SK-MEL-5 (cell line): ENCODE data around the gene STARD13. TPM values are rescaled to one million over a fixed set of nuclear protein-coding genes. Genes with fewer than 3 reads are reported as not detected.

ENCODE experiments used
- DNase-seq: peaks from one replicate; pipeline ENCODE4 v3.0.0-alpha.2; 2016; ENCODE audit warnings: low read depth, low spot score
- in situ Hi-C: cut with HindIII; loops from 2 replicates; pipeline ENCODE4 v1.10.0; 2016; ENCODE audit warnings: low sequenced_read_pairs, high pct_unique_total_duplicates, low pct_unique_long_range_greater_than_20kb
- total RNA-seq: library from RNA; depleted of rRNA; stranded (reverse); fragments of >200 nt; shearing (Covaris generic); gene quantifications from 2 replicates; pipeline ENCODE4 v1.2.3, GENCODE V29; 2014

The STARD13 gene
- total RNA-seq, 1 experiment from 2014 or later: 4.5 TPM

DNA sequence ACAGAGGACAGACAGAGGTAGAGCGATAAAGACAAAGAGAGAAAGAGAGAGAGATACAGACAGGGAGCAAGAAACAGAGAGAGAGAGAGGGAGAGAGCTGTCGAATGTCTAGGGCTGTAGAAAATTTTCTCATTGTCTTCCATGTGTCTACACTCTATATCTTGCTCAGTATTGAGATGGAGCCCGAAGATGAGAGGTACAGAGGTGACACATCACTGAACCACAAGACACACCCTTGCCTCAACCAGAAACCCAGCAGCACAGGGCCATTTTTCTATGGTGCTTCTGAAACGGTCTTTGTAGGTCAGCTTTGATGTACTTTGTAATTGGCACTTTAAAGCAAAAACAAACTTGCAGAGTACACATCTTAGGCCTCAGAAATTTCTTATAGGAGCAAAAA, 157.4 kb downstream of the STARD13 start:
- in situ Hi-C loops: no loop called here
- no peak for DNase-seq

DNA sequence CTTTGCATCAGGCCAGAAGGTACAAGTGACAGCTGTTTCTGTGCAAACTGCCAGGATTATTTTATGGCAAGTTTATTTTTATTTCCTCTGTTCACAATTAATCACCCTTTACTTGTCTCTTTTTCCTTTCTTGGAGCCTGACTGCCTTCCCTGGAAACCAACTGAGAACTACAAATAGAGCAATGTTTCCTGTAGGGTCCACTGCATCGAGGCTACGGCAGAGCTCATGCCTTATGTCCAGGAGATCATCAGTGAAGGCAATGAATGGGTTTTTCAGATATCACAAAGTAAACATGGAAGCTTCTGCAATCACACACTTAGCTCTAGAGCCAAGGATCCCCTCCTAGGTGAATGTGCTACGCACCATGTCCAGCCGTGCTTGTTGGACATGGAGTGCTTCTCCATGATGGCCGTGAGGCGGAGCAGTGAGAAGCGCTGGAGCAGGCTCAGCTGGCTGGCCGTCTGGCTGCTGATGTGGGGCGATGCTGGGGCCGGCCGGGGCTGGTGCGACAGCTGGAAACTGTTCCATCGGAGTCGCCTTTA, 158.5 kb downstream of the STARD13 start:
- DNase-seq: no peak
- in situ Hi-C loops: no loop called here

DNA sequence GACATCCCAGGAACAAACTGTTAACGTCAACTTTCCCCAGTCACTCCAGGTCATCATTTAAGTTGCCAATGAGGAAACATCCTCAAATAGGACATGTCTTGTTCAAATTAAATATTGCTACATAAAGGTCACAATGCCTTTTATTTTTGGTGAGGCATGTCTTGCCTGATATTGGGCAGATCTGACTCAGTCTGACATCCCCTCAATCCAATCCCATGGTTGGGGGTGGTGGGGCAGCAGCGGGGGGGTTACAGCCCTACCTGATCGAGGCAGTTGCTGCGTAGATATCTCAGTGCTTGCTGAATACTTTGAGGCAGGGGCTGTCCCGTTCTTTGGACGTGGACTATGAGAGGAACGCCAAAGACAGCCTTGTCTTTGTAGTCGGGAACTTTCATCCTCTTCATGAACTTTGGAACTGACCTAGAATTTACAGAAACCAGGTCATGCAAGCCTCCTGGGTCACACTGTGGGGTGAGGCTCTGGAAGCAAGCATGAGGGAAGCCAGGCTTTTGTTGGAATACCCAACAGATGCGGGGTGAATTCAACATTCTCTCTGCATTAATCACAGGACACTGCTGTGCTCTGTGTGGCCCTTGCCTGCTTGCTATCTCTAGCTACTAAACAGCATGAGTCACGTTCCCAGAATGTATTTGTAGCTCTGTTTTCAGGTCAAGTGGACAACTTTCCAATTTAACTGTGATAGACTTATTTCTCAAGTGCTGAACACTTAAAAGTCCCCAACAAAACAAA, 159.6 kb downstream of the STARD13 start:
- peak; percentile 73 for DNase-seq
- in situ Hi-C loops: no loop called here

DNA sequence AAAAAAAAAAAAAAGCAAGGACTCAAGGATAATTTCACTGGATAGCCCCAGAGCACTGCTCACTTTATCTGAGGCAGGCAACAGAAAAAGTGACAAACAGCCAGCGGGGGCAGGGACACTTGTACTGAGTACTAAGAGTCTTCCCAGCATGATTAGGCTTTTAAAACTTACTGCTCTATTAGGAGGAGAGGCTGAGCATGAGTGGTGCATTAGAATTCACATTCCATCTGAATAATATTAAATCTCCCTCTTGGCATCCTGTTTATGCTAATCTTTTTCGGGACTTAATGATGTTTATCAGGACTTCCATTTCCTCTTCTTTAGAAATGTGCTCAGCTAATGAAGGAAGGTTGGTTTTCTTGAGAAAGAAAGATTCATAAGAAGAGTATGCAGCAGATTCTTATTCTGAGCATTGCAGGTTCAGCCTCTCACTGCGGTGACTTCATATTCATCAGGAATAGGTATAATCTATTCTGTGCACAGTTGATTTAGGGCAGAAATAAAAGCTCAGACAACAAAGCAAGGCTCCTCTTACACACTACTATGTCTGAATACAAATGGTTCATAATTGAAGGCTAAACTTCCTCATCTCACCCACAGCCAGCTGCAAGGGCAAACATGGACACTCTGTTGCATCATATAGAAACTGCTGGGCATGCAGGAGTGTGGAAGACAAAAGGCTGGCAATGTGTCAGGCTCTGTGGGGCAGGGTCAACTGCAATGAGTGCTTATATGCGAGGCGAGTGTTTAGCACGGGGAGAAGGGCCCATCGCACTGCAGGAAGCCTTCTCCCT, 162.3 kb downstream of the STARD13 start:
- no peak for DNase-seq
- in situ Hi-C loops: no loop called here

DNA sequence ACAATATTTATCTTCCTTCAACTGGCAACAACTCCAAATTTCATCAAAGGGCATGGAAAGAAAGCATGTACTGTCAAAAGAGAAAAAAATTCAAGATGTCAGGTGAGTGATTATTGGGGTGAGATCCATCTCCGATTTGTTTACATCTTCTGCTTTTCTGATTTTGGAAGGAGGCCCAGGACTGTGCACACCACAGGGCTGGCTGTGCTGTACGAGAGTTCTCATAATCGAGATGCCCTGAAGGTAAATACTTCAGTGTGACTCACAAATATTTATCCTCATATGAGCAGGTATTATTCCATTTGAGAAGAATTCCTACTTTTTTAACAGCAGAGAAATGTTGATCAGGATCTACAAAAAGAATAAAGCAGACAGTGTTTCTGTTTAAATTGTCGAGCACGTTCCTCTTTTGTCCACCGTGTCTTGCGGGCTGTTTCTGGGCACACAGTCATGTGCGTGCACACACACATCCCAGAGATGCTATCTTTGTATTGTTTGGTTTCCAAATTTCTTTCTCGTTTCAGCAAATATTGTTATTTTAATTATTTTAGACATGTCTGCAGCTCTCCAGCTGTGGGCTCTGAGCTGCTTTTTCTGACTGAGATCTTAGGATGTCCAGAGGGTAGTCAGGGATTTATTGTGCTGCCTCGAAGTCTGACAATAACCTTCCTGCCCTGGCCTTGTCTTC, 165.6 kb downstream of the STARD13 start:
- peak; percentile 55 for DNase-seq
- in situ Hi-C loops: no loop called here

DNA sequence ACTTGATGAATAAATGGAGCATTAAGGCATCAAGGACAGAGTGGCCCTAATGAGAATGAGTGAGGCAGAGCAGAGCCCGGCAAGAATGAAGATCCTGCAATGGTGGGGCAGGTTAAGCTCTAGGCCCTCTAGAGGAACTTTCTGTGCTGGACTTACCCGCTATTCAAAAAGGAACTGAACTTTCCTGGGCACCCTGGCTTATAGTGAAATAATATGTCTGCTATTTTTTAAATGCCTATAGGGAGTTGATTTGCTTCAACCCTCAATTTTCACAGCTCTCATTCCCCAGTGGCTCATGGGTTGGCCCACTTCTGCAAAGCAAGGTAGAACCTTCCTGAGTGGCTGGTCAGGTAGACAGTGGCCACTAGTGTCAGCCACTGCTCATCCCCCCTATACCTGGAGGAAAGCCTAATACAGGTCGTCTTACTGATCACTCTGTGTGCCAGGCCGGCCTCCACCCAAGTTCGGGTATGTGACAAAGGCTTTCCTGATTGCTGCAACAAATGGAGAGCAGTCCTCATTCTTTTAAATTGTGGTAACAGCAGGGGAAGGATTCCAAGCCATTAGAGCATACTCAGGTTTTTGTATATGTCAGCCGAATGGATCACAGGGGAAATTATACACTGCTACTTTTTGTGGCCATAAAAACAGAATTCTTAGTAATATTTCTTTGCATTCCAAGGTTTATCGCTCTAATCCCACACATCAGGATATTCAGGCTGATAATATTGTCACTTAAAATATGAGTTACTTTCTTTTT, 166.4 kb downstream of the STARD13 start:
- in situ Hi-C loops: no loop called here
- DNase-seq: no peak

DNA sequence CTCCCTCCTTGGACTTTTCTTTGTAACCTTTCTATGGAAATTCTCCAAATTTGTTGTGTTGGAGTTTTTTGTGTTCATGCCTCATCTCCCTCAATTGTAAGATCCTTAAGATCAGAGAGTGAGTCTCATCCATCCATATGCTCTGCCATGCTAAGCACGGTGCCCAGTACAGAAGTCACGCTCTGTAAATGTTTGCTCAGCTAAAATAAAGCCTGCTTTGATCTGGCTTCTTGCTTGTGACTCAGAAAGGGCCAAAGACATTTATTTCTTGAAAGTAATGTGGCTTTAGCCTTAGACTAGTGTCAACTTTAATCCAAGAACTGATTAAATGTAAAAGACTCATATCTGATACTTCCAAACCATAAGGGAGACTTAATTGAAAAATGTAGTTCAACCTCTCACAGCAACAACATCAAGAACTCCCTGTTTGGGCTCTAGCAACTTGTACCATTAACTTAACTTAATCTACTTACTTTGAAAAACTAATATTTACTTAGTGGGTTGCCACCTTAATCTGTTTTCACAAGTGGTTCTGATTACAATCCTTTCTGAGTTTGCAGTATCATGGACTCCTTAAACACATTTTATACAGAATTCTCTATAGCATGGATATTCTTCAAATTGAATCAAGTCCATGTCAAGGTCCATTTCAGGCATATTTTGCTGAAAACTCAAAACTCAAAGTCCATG, 169.1 kb downstream of the STARD13 start:
- no peak for DNase-seq
- in situ Hi-C loops: no loop called here

DNA sequence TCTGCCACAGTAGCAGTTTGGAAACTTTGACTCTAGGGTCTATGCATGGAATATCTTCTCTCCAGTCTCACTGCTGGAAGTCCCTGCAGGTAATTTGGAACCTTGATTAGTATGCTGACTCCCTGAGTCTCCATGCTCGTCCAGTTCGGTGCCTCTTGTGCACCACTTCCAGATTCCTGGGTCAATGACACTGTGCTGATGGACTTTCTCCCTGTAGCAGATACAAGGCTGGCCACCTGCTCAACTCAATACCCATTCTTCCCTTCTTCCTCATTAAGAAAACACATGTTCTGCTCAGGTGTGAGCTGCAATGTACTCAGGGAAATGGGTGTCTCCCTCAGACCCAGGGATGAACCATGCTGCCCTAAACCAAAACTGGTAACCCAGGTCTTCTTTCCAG, 170.3 kb downstream of the STARD13 start:
- DNase-seq: no peak
- in situ Hi-C loops: no loop called here

DNA sequence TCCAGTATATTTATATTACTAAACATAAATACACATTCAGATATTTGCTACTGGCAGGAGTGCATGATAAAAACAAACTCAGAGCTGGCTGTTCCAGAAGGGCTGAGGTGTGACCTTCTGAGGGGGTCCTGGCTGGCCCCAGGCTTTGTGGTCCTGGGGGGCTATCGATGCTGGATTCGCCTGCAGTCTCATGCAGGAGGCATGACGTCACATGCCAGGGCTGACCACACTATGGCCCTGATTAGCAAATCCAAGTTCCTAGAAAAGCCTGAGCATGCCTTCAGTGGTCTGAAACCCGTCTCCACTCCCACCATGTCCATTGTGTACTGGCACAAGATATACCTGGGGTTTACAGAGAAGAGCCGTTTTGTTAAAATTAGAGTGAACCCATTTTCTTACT, 171.4 kb downstream of the STARD13 start:
- in situ Hi-C loops: no loop called here
- DNase-seq: no peak

DNA sequence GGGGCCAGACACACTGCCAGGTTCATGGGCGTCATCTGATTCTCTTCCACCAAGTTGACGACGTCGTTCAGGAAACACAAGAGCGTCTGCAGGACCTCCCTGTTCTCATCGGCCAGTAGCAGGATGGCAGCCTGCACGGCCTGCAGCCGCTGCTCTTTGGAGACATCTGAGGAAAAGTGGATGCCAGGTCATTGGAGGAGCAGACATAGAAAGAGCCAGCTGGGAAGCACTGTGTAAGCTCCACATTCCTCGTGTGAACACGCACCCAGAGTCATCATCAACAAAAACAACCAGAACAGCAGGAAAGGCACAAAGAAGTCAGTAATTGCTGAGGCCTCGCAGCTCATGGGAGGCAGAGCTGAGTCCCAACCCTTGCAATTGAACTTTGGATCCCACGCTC, 172.8 kb downstream of the STARD13 start:
- in situ Hi-C loops: no loop called here
- no peak for DNase-seq

DNA sequence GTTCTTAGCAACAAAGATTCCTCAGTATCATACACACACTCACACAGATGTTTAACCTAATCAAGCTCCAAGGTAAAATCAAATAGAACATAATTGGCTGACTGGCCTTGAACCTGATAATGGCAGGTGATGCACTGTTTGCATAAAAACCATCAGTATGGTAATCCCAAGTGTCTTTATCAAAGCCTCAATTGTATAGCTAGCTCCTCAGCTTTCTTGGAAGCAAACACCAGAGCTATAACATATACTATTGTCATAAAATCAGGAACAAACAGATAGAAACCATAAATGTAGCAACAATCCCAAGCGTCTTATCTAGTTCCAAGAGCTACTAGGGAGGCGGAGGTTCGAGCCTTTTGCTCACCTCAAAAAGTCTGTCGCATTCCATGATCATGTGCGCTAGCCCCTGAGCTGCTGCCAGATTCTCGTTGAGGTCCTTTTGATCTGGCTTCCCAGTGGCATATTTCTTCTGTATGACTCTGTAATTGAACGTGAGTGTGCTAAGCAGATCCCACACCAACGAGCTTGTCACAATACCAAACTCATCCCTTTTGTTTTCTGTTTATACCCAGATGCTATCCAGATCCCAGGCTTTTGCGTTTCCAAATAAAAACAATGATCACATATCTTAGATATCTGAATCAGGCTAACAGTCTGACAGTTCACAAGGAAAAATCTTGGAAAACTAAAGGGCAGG, 174.0 kb downstream of the STARD13 start:
- in situ Hi-C loops: no loop called here
- peak; percentile 31 for DNase-seq

DNA sequence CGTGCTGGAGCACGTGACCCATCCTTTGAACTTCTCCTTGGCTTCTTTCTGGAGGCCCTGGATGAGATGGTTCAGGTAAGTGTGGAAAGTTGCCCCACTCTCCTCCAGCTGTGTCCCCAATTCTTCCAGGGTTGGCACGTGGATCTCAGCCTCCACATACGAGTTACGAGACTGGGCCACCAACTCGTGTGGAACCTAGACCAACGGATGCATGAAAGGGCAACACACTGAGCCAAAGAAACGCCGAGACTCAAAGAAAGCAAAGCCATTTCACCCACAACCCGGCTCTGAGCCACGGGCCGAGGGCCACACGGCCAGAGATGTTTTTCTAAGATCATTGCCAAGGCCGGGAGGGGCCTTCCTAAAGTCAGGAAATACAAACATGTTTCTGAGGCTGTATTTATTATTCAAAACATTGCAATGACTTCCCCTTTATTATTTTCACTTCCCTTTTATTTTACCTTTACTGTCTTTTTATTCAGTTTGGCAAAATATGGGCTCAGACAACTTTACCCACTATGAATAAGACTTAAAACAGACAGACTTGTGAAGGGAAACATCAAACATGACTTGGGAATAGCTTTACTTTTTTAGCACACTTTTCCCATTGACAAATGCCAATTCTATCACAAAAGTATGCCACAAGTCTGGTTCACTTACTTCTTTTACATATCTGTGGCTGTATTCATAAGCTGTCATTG, 174.7 kb downstream of the STARD13 start:
- in situ Hi-C loops: no loop called here

DNA sequence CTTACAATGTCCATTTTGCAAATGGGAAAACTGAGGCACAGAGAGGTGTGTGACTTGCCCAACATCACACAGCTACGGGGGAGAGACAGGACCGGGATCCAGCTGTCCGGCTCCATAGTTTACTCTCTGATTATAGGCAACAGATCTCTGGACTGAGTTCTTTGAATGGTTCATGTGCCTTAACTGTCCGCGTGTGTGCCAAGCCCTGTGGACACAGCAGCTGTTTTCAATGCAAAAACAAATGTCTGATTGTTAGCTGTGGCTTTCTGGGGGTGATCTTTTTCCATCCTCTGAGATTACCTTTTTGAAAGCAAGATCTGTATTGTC, 175.2 kb downstream of the STARD13 start:
- in situ Hi-C loops: no loop called here

More for the DNA sequence above, 174.7 kb downstream of the STARD13 start:
- DNase-seq: no peak

DNA sequence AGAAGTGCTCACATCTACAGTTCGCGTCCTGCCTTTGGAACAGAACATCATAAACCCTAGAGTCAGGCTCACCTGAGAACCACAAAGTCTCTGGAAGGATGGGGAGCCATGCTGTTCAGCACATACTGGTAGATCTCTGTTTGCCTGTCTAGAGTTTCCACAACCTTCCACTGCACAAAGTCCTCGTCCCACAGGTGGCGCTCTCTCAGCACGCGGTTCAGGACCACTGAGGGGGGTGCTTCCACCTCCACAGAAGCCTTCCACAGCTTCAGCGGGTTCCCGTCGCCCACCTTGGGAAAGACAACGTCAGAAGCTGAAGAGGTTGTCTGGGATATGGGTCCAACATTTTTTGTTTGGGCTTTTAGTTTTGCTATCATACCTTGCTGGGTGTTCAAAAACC, 175.8 kb downstream of the STARD13 start:
- in situ Hi-C loops: no loop called here
- peak; percentile 68 for DNase-seq

More for the DNA sequence above, 175.2 kb downstream of the STARD13 start:
- DNase-seq: peak; percentile 41

DNA sequence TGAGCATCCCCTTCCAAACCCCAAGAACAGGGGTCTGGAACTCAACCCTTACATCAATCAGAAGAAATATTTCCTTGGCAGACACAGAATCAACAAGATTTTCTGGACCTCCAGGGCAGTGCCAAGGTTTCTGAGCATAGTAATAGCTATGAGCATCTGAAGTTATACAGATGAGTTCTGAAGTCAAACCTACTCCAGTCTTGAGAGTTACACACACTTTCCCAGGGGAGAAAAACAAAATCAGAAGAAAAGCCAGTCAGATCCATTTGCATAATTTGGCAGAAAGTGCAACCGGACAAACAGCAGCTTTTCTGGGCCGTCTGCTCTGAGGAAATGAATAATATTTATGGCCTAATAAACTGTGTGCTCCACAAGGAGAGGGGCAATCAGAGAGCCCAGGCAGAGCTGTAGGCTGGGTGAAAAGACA, 176.3 kb downstream of the STARD13 start:
- in situ Hi-C loops: no loop called here
- DNase-seq: no peak

DNA sequence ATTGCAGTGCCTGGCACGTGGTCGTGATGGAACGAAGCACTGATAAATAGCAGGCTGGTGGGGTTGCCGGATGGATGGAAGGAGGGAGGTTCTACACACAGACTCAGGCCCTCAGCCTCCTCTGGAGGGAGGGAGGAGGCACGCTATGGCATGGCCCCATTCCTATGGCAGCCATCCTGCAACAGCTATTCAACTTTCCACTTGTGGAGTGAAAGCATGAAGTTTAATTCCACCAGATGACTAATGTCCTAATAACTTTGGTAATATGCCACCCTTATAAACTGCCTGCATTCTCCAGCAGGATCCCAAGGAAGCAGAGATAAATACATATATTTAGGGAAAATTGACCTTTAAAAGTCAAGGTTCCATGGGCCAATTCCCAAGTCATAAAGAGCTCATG, 176.9 kb downstream of the STARD13 start:
- DNase-seq: peak; percentile 85
- in situ Hi-C loops: no loop called here
